ENCODE measurements around the gene DRC7. TPM values are rescaled to one million over a fixed set of nuclear protein-coding genes. Genes with fewer than 3 reads are reported as not detected.

The DRC7 gene
- total and polyA plus RNA-seq, 2 donors from 2014 or later: 1.8 to 3.2 TPM

DNA sequence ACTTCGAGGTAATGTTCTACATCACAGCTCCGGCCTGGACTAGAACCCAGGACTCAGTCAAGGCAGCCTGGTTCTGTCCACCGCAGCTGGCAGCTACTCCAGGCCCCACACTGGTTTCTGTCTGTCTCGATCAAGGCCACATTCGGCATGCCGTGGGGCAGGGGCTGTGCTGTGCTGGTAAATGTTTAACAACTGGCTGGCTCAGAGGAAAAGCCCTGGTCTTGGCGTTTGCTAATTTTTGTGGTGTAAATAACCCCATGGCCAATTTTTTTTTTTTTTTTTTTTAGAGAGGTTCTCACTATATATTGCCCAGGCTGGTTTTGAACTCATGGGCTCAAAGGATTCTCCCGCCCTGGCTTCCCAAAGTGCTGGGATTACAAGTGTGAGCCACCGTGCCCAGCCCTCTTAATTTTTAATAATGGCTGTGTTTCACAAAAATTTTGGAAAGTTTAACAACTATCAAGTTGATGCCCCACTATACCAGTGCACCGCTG, 328 bp upstream of the DRC7 start:
- peak in 2 of 5 donors; percentile 21 to 67 for DNase-seq
- no peak for FAIRE-seq
- H3K27me3 ChIP-seq (ENCODE audit: control insufficient read depth, insufficient read depth, low read length): no peaks in the 10 kb centered on the region
- intact Hi-C loops (cut with DNase I): no loop called here
- H3K36me3 ChIP-seq (ENCODE audit: control insufficient read depth in 2 of 3, insufficient read depth in 3 of 3, low read length in 3 of 3): no peaks in the 10 kb centered on the region
- no peaks in the 10 kb centered on the region for H3K9me3 ChIP-seq (ENCODE audit: control insufficient read depth in 2 of 3, insufficient read depth in 1 of 3, low read length in 3 of 3)
- H3K4me3 ChIP-seq (ENCODE audit: low read length in 3 of 3): no peak overlapping the region
- TF ChIP-seq CTCF (IDR thresholded peaks at IDR 0.05; ENCODE audit: borderline replicate concordance, extremely low read depth, insufficient read depth): no peak
- no peak overlapping the region for H3K27ac ChIP-seq (ENCODE audit: low read depth in 2 of 2, low read length in 2 of 2)
- peaks cover 0 to 4% (median 0%) of the 10 kb centered on the region in 3 donors for H3K4me1 ChIP-seq (ENCODE audit: control insufficient read depth in 2 of 3, insufficient read depth in 2 of 3, low read depth in 1 of 3, low read length in 3 of 3)
- no peak overlapping the region for H3K9ac ChIP-seq (ENCODE audit: low read length in 3 of 3)

- intact Hi-C loops (cut with DNase I): no loop called here
- Histone ChIP-seq H3K36me3 (ENCODE audit: control insufficient read depth in 2 of 3, insufficient read depth in 3 of 3, low read length in 3 of 3) (no peaks in the 10 kb centered on the region), H3K4me3 (ENCODE audit: low read length in 3 of 3) (no peak overlapping the region), H3K9ac (ENCODE audit: low read length in 3 of 3) (no peak overlapping the region), H3K9me3 (ENCODE audit: control insufficient read depth in 2 of 3, insufficient read depth in 1 of 3, low read length in 3 of 3) (no peaks in the 10 kb centered on the region), H3K27me3 (ENCODE audit: control insufficient read depth, insufficient read depth, low read length) (no peaks in the 10 kb centered on the region), H3K27ac (ENCODE audit: low read depth in 2 of 2, low read length in 2 of 2) (no peak overlapping the region), H3K4me1 (ENCODE audit: control insufficient read depth in 2 of 3, insufficient read depth in 2 of 3, low read depth in 1 of 3, low read length in 3 of 3) (peaks cover 0 to 4% (median 0%) of the 10 kb centered on the region in 3 donors)
- TF ChIP-seq CTCF (IDR thresholded peaks at IDR 0.05; ENCODE audit: borderline replicate concordance, extremely low read depth, insufficient read depth): no peak
- DNase-seq: no peak
- no peak for FAIRE-seq
These were observed 1.1 kb downstream of the DRC7 start for GRCh38 chr16:57695680-57696069.

DNA sequence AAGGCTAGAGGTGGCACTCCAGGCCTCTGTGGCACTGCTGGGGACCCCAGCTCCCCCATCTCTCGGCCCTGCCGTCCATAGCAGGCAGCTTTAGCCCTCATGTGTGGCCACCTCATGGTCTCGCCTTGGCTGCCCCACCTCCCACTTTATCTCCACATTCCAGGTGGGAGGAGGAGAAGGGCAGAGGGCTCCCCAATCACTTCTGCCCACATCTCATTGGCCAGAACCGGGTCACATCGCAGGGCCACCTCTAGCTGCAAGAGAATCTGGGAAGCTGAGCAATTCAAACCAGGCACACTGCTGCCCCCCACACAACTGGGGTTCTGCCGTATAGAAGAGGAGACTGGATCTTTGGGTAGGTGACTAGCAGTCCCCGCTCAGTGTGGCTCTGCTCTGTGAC, 1.6 kb downstream of the DRC7 start:
- FAIRE-seq (no peak), DNase-seq (no peak)
- no peak for TF ChIP-seq CTCF (IDR thresholded peaks at IDR 0.05; ENCODE audit: borderline replicate concordance, extremely low read depth, insufficient read depth)
- Histone ChIP-seq H3K9me3 (ENCODE audit: control insufficient read depth in 2 of 3, insufficient read depth in 1 of 3, low read length in 3 of 3) (no peaks in the 10 kb centered on the region), H3K27me3 (ENCODE audit: control insufficient read depth, insufficient read depth, low read length) (no peaks in the 10 kb centered on the region), H3K4me1 (ENCODE audit: control insufficient read depth in 2 of 3, insufficient read depth in 2 of 3, low read depth in 1 of 3, low read length in 3 of 3) (peaks cover 0 to 4% (median 0%) of the 10 kb centered on the region in 3 donors), H3K27ac (ENCODE audit: low read depth in 2 of 2, low read length in 2 of 2) (no peak overlapping the region), H3K36me3 (ENCODE audit: control insufficient read depth in 2 of 3, insufficient read depth in 3 of 3, low read length in 3 of 3) (no peaks in the 10 kb centered on the region), H3K4me3 (ENCODE audit: low read length in 3 of 3) (no peak overlapping the region), H3K9ac (ENCODE audit: low read length in 3 of 3) (no peak overlapping the region)
- intact Hi-C loops (cut with DNase I): no loop called here

Data from kidney (tissue), 14 donors.